GM12878 (cell line): ENCODE results near the gene MGAT4B.

Source experiments
- CTCF ChIP-seq, 3 experiments: IDR thresholded peaks in 2 of 3; conservative IDR thresholded peaks in 1 of 3; 2 replicates each; pipeline ENCODE4 v1.5.1; 2011; ENCODE audit warnings: low read depth in 3 of 3, low read length in 3 of 3, mild to moderate bottlenecking in 3 of 3, control low read depth in 2 of 3, moderate library complexity in 2 of 3, inconsistent platforms in 1 of 3, mixed read lengths in 1 of 3; ENCODE audit not compliant: control insufficient read depth in 2 of 3, insufficient read depth in 1 of 3; ENCODE audit errors: extremely low read depth in 1 of 3
- DPF2 ChIP-seq: fragments of 450-650 bp; IDR thresholded peaks from 2 replicates; pipeline ENCODE4 v1.6.1; 2017; ENCODE audit warnings: mild to moderate bottlenecking
- EP300 ChIP-seq, 2 experiments: fragments of 150-350 bp in 1 of 2; IDR thresholded peaks; 2 replicates each; pipeline ENCODE4 v1.6.1; 2011 to 2012; ENCODE audit warnings: low read depth in 2 of 2, low read length in 2 of 2, borderline replicate concordance in 1 of 2, improper control_type of control experiment in 1 of 2, inconsistent platforms in 1 of 2; ENCODE audit not compliant: control insufficient read depth in 1 of 2
- EZH2 ChIP-seq: IDR thresholded peaks from 2 replicates; pipeline ENCODE4 v1.6.1; 2012; ENCODE audit warnings: low read depth, mild to moderate bottlenecking, control low read depth, inconsistent platforms, low read length, borderline replicate concordance; ENCODE audit not compliant: control insufficient read depth
- GABPA ChIP-seq: IDR thresholded peaks from 2 replicates; pipeline ENCODE4 v1.6.1; 2014; ENCODE audit warnings: antibody characterized with exemption, low read depth, mild to moderate bottlenecking, inconsistent platforms
- HDAC2 ChIP-seq: fragments of 200-600 bp; sonication (generic); IDR thresholded peaks from 2 replicates; pipeline ENCODE4 v1.6.1; 2017
- POLR2AphosphoS5 ChIP-seq: IDR thresholded peaks from 2 replicates; pipeline ENCODE4 v1.6.1; 2011; ENCODE audit warnings: mild to moderate bottlenecking, low read length, inconsistent platforms
- RAD21 ChIP-seq: IDR thresholded peaks from 2 replicates; pipeline ENCODE4 v1.6.1; 2011; ENCODE audit warnings: mild to moderate bottlenecking, low read depth, low read length, moderate library complexity; ENCODE audit not compliant: insufficient read depth
- RCOR1 ChIP-seq: conservative IDR thresholded peaks from 2 replicates; pipeline ENCODE4 v1.6.1; 2012; ENCODE audit warnings: low read depth, low read length, improper control_type of control experiment
- SRF ChIP-seq, 2 experiments: IDR thresholded peaks; 2 replicates each; pipeline ENCODE4 v1.6.1; 2011; ENCODE audit warnings: low read depth in 2 of 2, low read length in 2 of 2, mild to moderate bottlenecking in 1 of 2, moderate library complexity in 1 of 2
- TF ChIP-seq, protein P1 (sequence below): IDR thresholded peaks from 2 replicates; pipeline ENCODE4 v1.6.1; 2012; ENCODE audit warnings: low read depth, low read length, improper control_type of control experiment

- TF ChIP-seq EP300 (IDR thresholded peaks at IDR 0.05; ENCODE audit: borderline replicate concordance in 1 of 2, control insufficient read depth in 1 of 2, low read depth in 2 of 2, low read length in 2 of 2) (no peak), GABPA (no peak), CTCF (IDR thresholded peaks at IDR 0.05 in 2 of 3, conservative IDR thresholded peaks at IDR 0.05 in 1 of 3; ENCODE audit: control insufficient read depth in 2 of 3, extremely low read depth in 1 of 3, insufficient read depth in 1 of 3, low read depth in 3 of 3, low read length in 3 of 3) (no peak), POLR2AphosphoS5 (no peak), DPF2 (no peak), RAD21 (no peak), HDAC2 (no peak), RCOR1 (no peak), SRF (IDR thresholded peaks at IDR 0.05; ENCODE audit: low read depth in 2 of 2, low read length in 2 of 2) (no peak), EZH2 (no peak)
- TF ChIP-seq, protein P1, sequence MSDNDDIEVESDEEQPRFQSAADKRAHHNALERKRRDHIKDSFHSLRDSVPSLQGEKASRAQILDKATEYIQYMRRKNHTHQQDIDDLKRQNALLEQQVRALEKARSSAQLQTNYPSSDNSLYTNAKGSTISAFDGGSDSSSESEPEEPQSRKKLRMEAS: no peak
These were observed 39.1 kb downstream of the MGAT4B start for GRCh38 chr5:179767496-179768100.
